SK-N-SH (cell line): ENCODE data around the gene GABRB1. TPM values are rescaled to one million over a fixed set of nuclear protein-coding genes. Genes with fewer than 3 reads are reported as not detected.
A peak's percentile ranks its signal among the peaks of the same experiment; 100 is the strongest.

Experiments used
- CTCF ChIA-PET: fragments of 300-600, 350-600 bp; formaldehyde crosslinking; extraction: SDS; loops from one replicate; lab custom pipeline; 2021; lab: Yijun Ruan, JAX
- POLR2A ChIA-PET: fragments of 350-600 bp; sonication (Branson Sonifier 250); formaldehyde crosslinking; extraction: SDS; loops from one replicate; lab custom pipeline; 2020; ENCODE audit warnings: antibody characterized with exemption, inconsistent platforms; lab: Yijun Ruan, JAX
- DNase-seq: peaks from one replicate; pipeline ENCODE4 v3.0.0; 2012
- H2AFZ ChIP-seq: fragments of 200-600 bp; sonication (generic); 2 replicates; pipeline ENCODE4 v1.8.1; 2016; ENCODE audit warnings: antibody characterized with exemption, mild to moderate bottlenecking, low read depth
- H3F3A ChIP-seq: fragments of 200-600 bp; sonication (generic); replicated peaks from 2 replicates; pipeline ENCODE3; 2016; ENCODE audit warnings: antibody characterized with exemption, mild to moderate bottlenecking; ENCODE audit not compliant: insufficient read depth
- H3K27ac ChIP-seq, 2 experiments: fragments of 200-500 bp in 1 of 2; fragments of 200-600 bp in 1 of 2; sonication (Bioruptor generic) in 1 of 2; sonication (generic), shearing (Covaris generic) in 1 of 2; 2 replicates each; pipeline versions ENCODE4 v1.5.1 to v1.6.1; 2014 to 2016; ENCODE audit warnings: low read depth in 2 of 2, inconsistent platforms in 1 of 2, low read length in 1 of 2, mild to moderate bottlenecking in 1 of 2, mixed read lengths in 1 of 2
- H3K27me3 ChIP-seq: fragments of 200-600 bp; sonication (generic), shearing (Covaris generic); 2 replicates; pipeline ENCODE4 v1.6.1; 2016; ENCODE audit warnings: mixed run types; ENCODE audit not compliant: insufficient read depth
- H3K36me3 ChIP-seq, 2 experiments: fragments of 200-500 bp in 1 of 2; fragments of 200-600 bp in 1 of 2; sonication (Bioruptor generic) in 1 of 2; sonication (generic) in 1 of 2; replicated peaks in 1 of 2; 2 replicates each; pipeline versions ENCODE3 to v1.5.1; 2014 to 2016; ENCODE audit warnings: low read length in 1 of 2, mild to moderate bottlenecking in 1 of 2; ENCODE audit not compliant: insufficient read depth in 2 of 2, control insufficient read depth in 1 of 2
- H3K4me1 ChIP-seq, 2 experiments: fragments of 200-500 bp in 1 of 2; fragments of 200-600 bp in 1 of 2; sonication (Bioruptor generic) in 1 of 2; sonication (generic), shearing (Covaris generic) in 1 of 2; 2 replicates each; pipeline versions ENCODE4 v1.5.1 to v1.6.1; 2014 to 2016; ENCODE audit warnings: low read depth in 1 of 2, low read length in 1 of 2, mixed run types in 1 of 2; ENCODE audit not compliant: insufficient read depth in 2 of 2, control insufficient read depth in 1 of 2
- H3K4me2 ChIP-seq: fragments of 200-600 bp; sonication (generic), shearing (Covaris generic); 2 replicates; pipeline ENCODE4 v1.6.1; 2017; ENCODE audit warnings: mixed run types
- H3K4me3 ChIP-seq, 2 experiments: fragments of 200-500 bp in 1 of 2; fragments of 200-600 bp in 1 of 2; sonication (Bioruptor generic) in 1 of 2; sonication (generic), shearing (Covaris generic) in 1 of 2; 2 replicates each; pipeline versions ENCODE4 v1.5.1 to v1.8.1; 2014 to 2016; ENCODE audit warnings: low read depth in 2 of 2, inconsistent platforms in 1 of 2, low read length in 1 of 2, mild to moderate bottlenecking in 1 of 2, mixed read lengths in 1 of 2, moderate library complexity in 1 of 2
- H3K79me2 ChIP-seq: fragments of 200-600 bp; sonication (generic); 2 replicates; pipeline ENCODE4 v1.8.1; 2017; ENCODE audit warnings: mild to moderate bottlenecking; ENCODE audit not compliant: insufficient read depth
- H3K9ac ChIP-seq: fragments of 200-600 bp; sonication (generic); 2 replicates; pipeline ENCODE4 v1.6.1; 2017; ENCODE audit warnings: mixed run types
- H3K9me2 ChIP-seq: fragments of 200-600 bp; sonication (generic); 2 replicates; pipeline ENCODE4 v1.6.1; 2017; ENCODE audit warnings: mixed run types
- H3K9me3 ChIP-seq: fragments of 200-600 bp; sonication (generic); 2 replicates; pipeline ENCODE4 v1.6.1; 2017; ENCODE audit warnings: mixed run types, mild to moderate bottlenecking, moderate library complexity
- H4K20me1 ChIP-seq: fragments of 200-600 bp; sonication (generic); 2 replicates; pipeline ENCODE4 v1.6.1; 2017; ENCODE audit warnings: mild to moderate bottlenecking, mixed run types; ENCODE audit not compliant: insufficient read depth
- ELF1 ChIP-seq: IDR thresholded peaks from 2 replicates; pipeline ENCODE4 v1.4.0; 2012
- EP300 ChIP-seq, 2 experiments: IDR thresholded peaks; 2 replicates each; pipeline versions ENCODE4 v1.4.0 to v1.6.1; 2012; ENCODE audit warnings: borderline replicate concordance in 1 of 2, low read depth in 1 of 2, low read length in 1 of 2
- FOXJ3 ChIP-seq: sonication (generic); formaldehyde crosslinking; IDR thresholded peaks from 2 replicates; pipeline ENCODE4 v1.5.1; 2020; ENCODE audit warnings: mild to moderate bottlenecking, missing genetic modification reagents
- FOXM1 ChIP-seq: IDR thresholded peaks from 2 replicates; pipeline ENCODE4 v1.4.0; 2012; ENCODE audit warnings: low read depth, mild to moderate bottlenecking
- GABPA ChIP-seq: IDR thresholded peaks from 2 replicates; pipeline ENCODE4 v1.4.0; 2012; ENCODE audit warnings: low read depth, mild to moderate bottlenecking
- GATA2 ChIP-seq: sonication (generic); formaldehyde crosslinking; IDR thresholded peaks from 2 replicates; pipeline ENCODE4 v1.5.0; 2020; ENCODE audit warnings: mild to moderate bottlenecking, missing genetic modification reagents
- MXI1 ChIP-seq: IDR thresholded peaks from 2 replicates; pipeline ENCODE4 v1.6.1; 2012; ENCODE audit warnings: mild to moderate bottlenecking, low read depth, low read length, improper control_type of control experiment
- NFIC ChIP-seq: IDR thresholded peaks from 2 replicates; pipeline ENCODE4 v1.4.0; 2012; ENCODE audit warnings: borderline replicate concordance
- RCOR1 ChIP-seq: fragments of 150-350 bp; IDR thresholded peaks from 2 replicates; pipeline ENCODE4 v1.6.1; 2017; ENCODE audit warnings: antibody characterized with exemption, low read length
- RFX5 ChIP-seq: IDR thresholded peaks from 2 replicates; pipeline ENCODE4 v1.6.1; 2012; ENCODE audit warnings: mild to moderate bottlenecking, improper control_type of control experiment, low read length
- RXRA ChIP-seq: IDR thresholded peaks from 2 replicates; pipeline ENCODE4 v1.4.0; 2012; ENCODE audit warnings: low read depth, mild to moderate bottlenecking, borderline replicate concordance
- TAF1 ChIP-seq: IDR thresholded peaks from 2 replicates; pipeline ENCODE4 v1.6.1; 2012; ENCODE audit warnings: low read depth, mild to moderate bottlenecking, low read length, moderate library complexity, borderline replicate concordance
- TCF12 ChIP-seq: IDR thresholded peaks from 2 replicates; pipeline ENCODE4 v1.4.0; 2012
- TEAD4 ChIP-seq: IDR thresholded peaks from 2 replicates; pipeline ENCODE4 v1.4.0; 2012; ENCODE audit warnings: mild to moderate bottlenecking, borderline replicate concordance; ENCODE audit not compliant: insufficient read depth
- USF1 ChIP-seq: IDR thresholded peaks from 2 replicates; pipeline ENCODE4 v1.4.0; 2012; ENCODE audit warnings: low read depth, borderline replicate concordance
- WGBS: methylation state at CpG from one replicate; pipeline ENCODE4 v1.1.6; 2017; ENCODE audit warnings: low lambda C conversion rate; 5-methylcytosine and 5-hydroxymethylcytosine counted together
- polyA plus RNA-seq, 3 experiments: library from polyadenylated mRNA; depleted of rRNA; stranded (reverse); fragments of >200 nt; gene quantifications; 2 replicates each; pipeline ENCODE4 v1.2.3, GENCODE V29; 2012
- TF ChIP-seq, protein P1 (sequence below): fragments of 150-350 bp; IDR thresholded peaks from 2 replicates; pipeline ENCODE4 v1.6.1; 2017; ENCODE audit warnings: antibody characterized with exemption, low read length, low read depth, borderline replicate concordance
- TF ChIP-seq, protein P2 (sequence below): fragments of 150-350 bp; IDR thresholded peaks from 2 replicates; pipeline ENCODE4 v1.6.1; 2016; ENCODE audit warnings: mild to moderate bottlenecking, low read depth, low read length

The GABRB1 gene
- polyA plus RNA-seq, 1 of the 3 experiments (the other 2 are of a cell fraction): not detected

GRCh38 chr4:47471591-47471990 is 440.2 kb downstream of the GABRB1 start:
- Histone ChIP-seq H3K36me3 (no peaks in the 10 kb centered on the region), H3K4me3 (no peak overlapping the region), H4K20me1 (no peaks in the 10 kb centered on the region), H3K9me2 (no peaks in the 10 kb centered on the region), H3K27ac (no peak overlapping the region), H3K27me3 (no peaks in the 10 kb centered on the region), H3K9ac (no peak overlapping the region), H3K9me3 (no peaks in the 10 kb centered on the region), H2AFZ (0 out of 2 replicates have a peak overlapping the region, but pooled peaks have one; percentile 2), H3K4me1 (peaks cover 0 to 19% of the 10 kb centered on the region in 2 experiments; a peak in 2 of 4 replicates), H3K4me2 (no peak overlapping the region), H3F3A (peaks cover 4% of the 10 kb centered on the region), H3K79me2 (no peaks in the 10 kb centered on the region)
- CTCF ChIA-PET: interaction anchor here (0.6 to 1.7 kb wide), 4 partner anchors 9 to 39 kb away, joined by 3 to 5 read pairs (median 4); no protein-coding TSS in a partner anchor
- DNase-seq: no peak
- POLR2A ChIA-PET: no interaction called here
- no peak for TF ChIP-seq GABPA
- TF ChIP-seq EP300 (IDR thresholded peaks at IDR 0.05; ENCODE audit: borderline replicate concordance in 1 of 2, low read depth in 1 of 2, low read length in 1 of 2): no peak
- TF ChIP-seq RCOR1: no peak
- TF ChIP-seq, protein P1, sequence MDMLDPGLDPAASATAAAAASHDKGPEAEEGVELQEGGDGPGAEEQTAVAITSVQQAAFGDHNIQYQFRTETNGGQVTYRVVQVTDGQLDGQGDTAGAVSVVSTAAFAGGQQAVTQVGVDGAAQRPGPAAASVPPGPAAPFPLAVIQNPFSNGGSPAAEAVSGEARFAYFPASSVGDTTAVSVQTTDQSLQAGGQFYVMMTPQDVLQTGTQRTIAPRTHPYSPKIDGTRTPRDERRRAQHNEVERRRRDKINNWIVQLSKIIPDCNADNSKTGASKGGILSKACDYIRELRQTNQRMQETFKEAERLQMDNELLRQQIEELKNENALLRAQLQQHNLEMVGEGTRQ: no peak
- TF ChIP-seq MXI1: no peak
- TF ChIP-seq TEAD4: no peak
- no peak for TF ChIP-seq GATA2 (CRISPR knock-in tag)
- no peak for TF ChIP-seq TAF1
- TF ChIP-seq, protein P2, sequence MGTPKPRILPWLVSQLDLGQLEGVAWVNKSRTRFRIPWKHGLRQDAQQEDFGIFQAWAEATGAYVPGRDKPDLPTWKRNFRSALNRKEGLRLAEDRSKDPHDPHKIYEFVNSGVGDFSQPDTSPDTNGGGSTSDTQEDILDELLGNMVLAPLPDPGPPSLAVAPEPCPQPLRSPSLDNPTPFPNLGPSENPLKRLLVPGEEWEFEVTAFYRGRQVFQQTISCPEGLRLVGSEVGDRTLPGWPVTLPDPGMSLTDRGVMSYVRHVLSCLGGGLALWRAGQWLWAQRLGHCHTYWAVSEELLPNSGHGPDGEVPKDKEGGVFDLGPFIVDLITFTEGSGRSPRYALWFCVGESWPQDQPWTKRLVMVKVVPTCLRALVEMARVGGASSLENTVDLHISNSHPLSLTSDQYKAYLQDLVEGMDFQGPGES: no peak
- TF ChIP-seq FOXJ3 (CRISPR knock-in tag): no peak
- no peak for TF ChIP-seq USF1
- no peak for TF ChIP-seq RXRA
- no peak for TF ChIP-seq FOXM1
- TF ChIP-seq TCF12: no peak
- TF ChIP-seq NFIC: no peak
- no peak for TF ChIP-seq RFX5
- no peak for TF ChIP-seq ELF1
- 88% methylated on average over 2 of the region's 2 CpGs for WGBS
